SU-DHL-6 (cell line): ENCODE measurements around the gene TBC1D23.

Experiments
- CTCF ChIP-seq: fragments of 200-600 bp; sonication (generic); IDR thresholded peaks from one replicate; pipeline ENCODE4 v1.5.1; 2017; ENCODE audit warnings: antibody characterized with exemption, mild to moderate bottlenecking, low read length, moderate library complexity; ENCODE audit not compliant: insufficient read depth, poor library complexity, severe bottlenecking
- EZH2phosphoT487 ChIP-seq: fragments of 200-600 bp; sonication (generic), shearing (Covaris generic); conservative IDR thresholded peaks from 2 replicates; pipeline ENCODE4 v1.6.1; 2018; ENCODE audit warnings: mild to moderate bottlenecking, antibody characterized with exemption, low read length, moderate library complexity, mixed read lengths

DNA sequence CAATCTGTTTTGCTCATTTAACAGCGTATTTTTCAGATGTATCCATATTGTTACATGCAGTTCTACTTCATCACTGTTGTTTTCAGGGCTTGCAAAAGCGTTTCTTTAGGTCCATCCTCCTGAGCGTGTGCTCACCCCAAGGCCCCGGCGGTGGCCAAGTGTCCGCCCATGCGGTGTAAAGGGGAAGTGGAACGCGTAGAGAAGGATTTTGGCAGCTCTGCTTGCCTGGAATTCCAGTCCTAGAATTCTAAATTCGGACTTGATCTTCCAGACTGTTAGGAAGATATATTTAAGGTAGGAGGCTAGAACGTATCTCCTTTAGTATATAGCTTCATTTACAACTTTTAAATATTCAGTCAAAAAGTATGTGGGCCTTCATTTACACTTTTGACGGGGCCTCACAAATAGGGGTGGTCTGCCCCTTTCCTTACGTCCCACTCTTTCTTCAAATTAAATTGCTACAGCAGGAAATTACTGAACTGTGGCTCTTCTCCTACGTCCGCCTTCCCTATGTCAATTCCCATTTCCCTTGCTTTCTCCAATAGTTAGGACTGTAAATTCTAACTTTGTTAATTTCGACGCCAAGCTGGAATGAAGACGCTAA lies 609 bp upstream of the TBC1D23 start:
- TF ChIP-seq CTCF (no peak), EZH2phosphoT487 (no peak)
